GM18858 (cell line): ENCODE results near the gene MORN1.
"Not testable (repeated sequence)": the region's sequence is repeated elsewhere in the genome, so short reads cannot be mapped to it uniquely, and the experiment has no call there.

Experiments
- ATAC-seq: cut with Tn5 transposase; IDR thresholded peaks from one replicate; pipeline ENCODE4 v1.9.1; 2021; ENCODE audit not compliant: unreplicated experiment

MORN1 gene

GRCh38 chr1:2341706-2342383 is 49.5 kb downstream of the MORN1 start:
- no peak for ATAC-seq

DNA sequence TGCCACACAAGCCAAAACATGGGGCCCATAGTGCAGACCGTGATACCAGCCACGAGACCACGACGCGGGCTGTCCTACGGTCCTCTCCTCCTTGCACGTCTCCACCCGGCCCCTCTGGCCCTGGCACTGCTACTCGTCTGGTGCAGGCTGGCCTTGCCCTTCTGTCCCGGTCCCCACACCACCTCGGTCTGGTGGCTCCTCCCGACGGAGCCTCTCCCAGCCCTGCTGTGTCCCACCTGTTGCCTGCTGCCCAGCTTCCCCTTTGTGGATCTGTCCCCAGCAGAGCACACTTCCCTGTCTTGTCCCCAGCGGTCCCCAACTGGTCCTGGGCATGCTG is 50.5 kb downstream of the MORN1 start:
- no peak for ATAC-seq

GRCh38 chr1:2340086-2340917 is 51.1 kb downstream of the MORN1 start:
- ATAC-seq: no peak

GRCh38 chr1:2339206-2340085 is 51.9 kb downstream of the MORN1 start:
- ATAC-seq: no peak

DNA sequence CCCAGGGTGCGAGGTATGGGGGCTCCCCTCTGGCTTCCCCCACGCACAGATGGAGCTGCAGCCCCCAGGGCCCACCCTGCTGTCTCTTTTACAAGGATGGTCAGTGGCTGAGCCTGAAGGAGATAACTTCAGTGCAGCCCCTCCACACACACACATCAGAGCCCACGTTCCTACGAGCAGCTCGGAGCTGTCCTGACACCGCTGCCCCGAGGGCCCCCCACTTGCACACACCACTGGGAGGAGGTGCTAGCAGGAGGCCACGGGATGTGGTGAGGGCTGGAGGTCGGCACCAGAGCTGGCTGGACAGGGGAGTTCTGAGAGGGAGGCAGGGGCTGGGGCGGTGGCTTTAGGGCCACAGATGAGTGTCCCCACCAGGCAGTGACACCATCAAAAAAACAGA is 53.9 kb downstream of the MORN1 start:
- no peak for ATAC-seq

- ATAC-seq: no peak
Measured at GRCh38 chr1:2337081-2337480, 54.3 kb downstream of the MORN1 start.

GRCh38 chr1:2336499-2336898 is 54.9 kb downstream of the MORN1 start:
- ATAC-seq: no peak

DNA sequence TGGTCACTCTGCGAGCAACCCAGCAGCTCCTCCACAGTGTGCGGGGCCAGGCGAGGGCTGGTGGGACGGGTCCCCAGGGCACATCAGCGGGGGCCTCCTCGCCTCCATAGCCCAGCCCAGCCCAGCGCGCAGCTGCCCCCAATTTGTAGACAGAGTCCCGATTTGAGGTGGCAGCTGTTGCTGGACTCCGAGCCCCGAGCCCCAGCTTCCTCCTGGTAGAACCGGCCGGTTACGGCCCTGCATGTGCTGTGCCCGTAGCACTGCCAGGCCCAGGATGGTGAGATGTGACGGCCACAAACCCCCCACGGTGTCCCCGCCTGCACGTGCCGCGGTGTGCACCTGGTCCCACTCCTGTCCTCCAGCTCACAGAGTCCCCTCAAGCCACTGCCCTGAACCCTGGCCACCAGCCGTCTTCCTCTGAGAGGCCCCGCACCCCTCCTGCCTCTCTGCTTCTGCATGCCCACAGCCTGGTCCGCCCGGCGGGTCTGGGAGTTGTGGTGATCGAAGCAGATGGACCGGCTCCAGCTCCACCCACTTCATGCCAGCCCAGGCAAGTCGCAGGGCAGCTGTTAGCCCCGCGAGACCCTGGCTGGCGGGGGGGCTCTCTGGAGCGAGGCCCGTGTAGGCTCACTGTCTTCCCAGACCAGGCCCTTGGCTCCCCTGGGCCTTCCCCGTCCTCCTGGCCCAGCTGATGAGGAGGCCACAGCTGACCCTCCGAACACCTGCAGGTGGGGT is 55.5 kb downstream of the MORN1 start:
- ATAC-seq: no peak

DNA sequence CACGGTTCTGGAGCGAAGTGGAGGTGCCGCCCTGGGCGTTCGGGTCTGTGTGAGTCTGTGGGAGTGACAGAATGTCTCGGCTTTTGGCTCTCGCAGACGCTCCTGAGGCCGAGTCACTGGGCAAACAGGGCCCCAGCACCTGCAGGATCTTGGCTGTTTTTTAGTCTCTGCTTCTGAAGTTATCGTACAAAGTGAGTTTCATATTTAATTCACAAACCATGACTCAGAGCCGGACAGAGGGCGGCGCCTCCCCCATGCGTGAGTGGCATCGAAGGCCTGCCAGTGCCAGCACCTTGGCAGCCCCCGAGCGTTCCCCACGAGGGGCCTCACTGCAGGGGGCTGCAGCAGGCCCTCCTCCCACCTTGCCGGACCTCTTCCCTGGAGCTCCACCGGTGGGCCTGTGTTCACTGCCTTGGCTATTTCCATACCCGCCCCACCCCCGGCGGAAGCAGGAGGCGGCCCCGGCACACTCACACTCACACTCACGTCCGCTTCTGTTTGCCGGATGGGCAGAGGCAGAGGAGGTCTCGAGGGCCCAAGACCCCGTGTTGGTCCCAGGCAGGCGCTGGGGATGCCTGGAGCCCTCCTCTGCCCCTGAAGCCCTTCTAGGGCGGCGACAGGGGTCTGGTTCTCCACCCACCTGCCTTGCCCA is 56.3 kb downstream of the MORN1 start:
- no peak for ATAC-seq

- ATAC-seq: no peak
Measured at GRCh38 chr1:2334366-2334765, 57.0 kb downstream of the MORN1 start.

DNA sequence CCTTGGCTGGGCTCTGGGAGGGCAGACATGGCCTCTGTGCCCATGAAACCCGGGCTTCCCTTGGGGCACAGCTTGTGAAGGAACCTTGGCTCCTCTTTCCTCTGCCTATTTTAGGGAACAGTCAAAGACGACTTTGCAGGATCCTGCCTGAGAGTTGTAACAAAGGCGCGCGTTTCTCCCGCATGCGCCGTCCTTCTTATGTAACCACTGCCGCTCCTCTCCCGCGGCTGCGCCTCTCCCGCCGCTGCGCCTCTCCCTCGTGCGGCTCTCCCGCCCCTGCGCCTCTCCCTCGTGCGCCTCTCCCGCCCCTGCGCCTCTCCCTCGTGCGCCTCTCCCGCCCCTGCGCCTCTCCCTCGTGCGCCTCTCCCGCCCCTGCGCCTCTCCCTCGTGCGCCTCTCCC is 59.8 kb downstream of the MORN1 start:
- ATAC-seq: not testable (repeated sequence)

DNA sequence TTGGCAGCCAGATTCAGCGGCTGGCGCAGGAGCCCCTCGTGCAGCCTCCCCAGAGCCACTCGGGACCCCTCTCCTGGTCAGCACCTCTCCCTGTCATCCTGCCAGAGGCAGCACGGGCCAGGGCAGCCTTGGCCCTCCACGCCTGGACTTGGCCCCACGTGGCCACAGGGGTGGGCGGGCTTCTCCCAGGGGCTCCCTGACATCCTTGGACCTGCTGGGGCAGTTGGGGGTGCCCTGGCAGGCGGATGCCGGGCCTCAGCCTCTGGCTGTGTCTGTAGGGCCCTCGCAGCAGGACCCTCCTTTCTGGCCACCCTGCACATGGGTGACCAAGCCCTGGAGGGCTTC is 60.2 kb downstream of the MORN1 start:
- no peak for ATAC-seq

DNA sequence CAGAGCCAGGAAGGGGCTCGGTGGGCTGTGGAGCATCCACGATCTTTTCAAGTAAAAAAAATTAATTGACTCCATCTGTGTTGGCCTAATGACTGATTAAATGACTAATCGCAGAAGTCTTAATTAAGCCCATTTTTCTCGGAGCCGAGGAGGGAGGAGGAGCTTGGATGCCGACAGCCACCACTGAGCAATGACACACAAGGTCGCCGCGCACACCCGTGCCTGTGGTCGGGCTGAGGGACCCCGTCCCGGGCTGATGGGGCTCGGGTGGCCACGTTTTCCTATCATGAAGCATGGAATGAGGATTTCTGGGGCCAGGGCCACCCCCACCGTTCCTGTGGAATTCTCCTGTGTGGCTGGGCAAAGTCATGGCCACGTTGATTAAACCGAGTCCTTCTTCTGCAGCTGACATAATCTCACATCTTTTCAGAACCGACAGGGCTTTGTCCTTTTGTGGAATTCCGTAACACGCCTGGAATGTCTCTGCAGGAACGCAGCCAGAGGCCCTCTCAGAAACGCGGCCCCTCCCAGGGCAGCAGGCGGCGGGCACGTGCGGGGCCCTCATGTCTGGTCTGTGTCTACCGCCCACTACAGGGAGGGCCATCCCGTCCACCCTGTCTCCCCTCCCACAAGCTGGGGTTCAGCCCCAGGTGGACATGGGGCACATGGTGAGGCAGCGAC is 60.7 kb downstream of the MORN1 start:
- no peak for ATAC-seq

- ATAC-seq: no peak
Measured at GRCh38 chr1:2330035-2330434, 61.3 kb downstream of the MORN1 start.

- ATAC-seq: no peak
Measured at GRCh38 chr1:2328676-2329455, 62.5 kb downstream of the MORN1 start.

- ATAC-seq: no peak
Measured at GRCh38 chr1:2327841-2328240, 63.5 kb downstream of the MORN1 start.

DNA sequence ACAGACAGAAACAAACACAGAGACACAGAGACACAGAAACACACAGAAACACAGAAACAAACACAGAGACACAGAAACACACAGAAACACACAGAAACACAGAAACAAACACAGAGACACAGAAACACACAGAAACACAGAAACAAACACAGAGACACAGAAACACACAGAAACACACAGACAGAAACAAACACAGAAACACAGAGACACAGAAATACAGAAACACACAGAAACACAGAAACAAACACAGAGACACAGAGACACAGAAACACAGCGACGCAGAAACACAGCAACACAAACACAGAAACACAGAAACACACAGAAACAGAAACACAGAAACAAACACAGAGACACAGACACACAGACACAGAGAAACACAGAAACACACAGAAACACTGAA is 64.2 kb downstream of the MORN1 start:
- not testable (repeated sequence) for ATAC-seq

GRCh38 chr1:2326524-2326923 is 64.8 kb downstream of the MORN1 start:
- no peak for ATAC-seq
